SU-DHL-6 (cell line): ENCODE results near the gene ITGB5.

Source experiments
- H2AFZ ChIP-seq: fragments of 200-600 bp; sonication (generic); 2 replicates; pipeline ENCODE4 v1.6.1; 2014; ENCODE audit warnings: low read depth, mild to moderate bottlenecking, moderate library complexity, mixed read lengths, antibody characterized with exemption, low read length; ENCODE audit not compliant: severe bottlenecking
- H3F3A ChIP-seq: fragments of 200-600 bp; shearing (Covaris generic); 2 replicates; pipeline ENCODE4 v1.6.0; 2016; ENCODE audit warnings: antibody characterized with exemption, mild to moderate bottlenecking; ENCODE audit not compliant: insufficient read depth
- H3K27ac ChIP-seq: fragments of 200-600 bp; sonication (generic); 2 replicates; pipeline ENCODE4 v1.5.1; 2016; ENCODE audit warnings: low read depth, mild to moderate bottlenecking, low read length, moderate library complexity, mixed read lengths
- H3K27me3 ChIP-seq: fragments of 200-600 bp; sonication (generic), shearing (Covaris generic); 2 replicates; pipeline ENCODE4 v1.6.0; 2014; ENCODE audit warnings: mild to moderate bottlenecking, low read length
- H3K36me3 ChIP-seq: fragments of 200-600 bp; sonication (generic); 2 replicates; pipeline ENCODE4 v1.6.1; 2014; ENCODE audit warnings: mild to moderate bottlenecking, low read length, mixed read lengths
- H3K4me2 ChIP-seq: fragments of 300-600, 200-600 bp; shearing (Covaris generic), sonication (generic); 2 replicates; pipeline ENCODE4 v1.6.0; 2014; ENCODE audit warnings: low read length, low read depth, mild to moderate bottlenecking; ENCODE audit not compliant: poor library complexity, severe bottlenecking
- H3K4me3 ChIP-seq: fragments of 200-600 bp; sonication (generic); 2 replicates; pipeline ENCODE4 v1.5.1; 2014; ENCODE audit warnings: antibody characterized with exemption, low read length, mild to moderate bottlenecking, mixed read lengths; ENCODE audit not compliant: insufficient read depth, poor library complexity, severe bottlenecking
- H3K79me2 ChIP-seq: fragments of 200-600 bp; sonication (generic); 2 replicates; pipeline ENCODE4 v1.6.1; 2014; ENCODE audit warnings: mild to moderate bottlenecking, low read length, moderate library complexity; ENCODE audit not compliant: insufficient read depth
- H3K9ac ChIP-seq: fragments of 200-600 bp; sonication (generic); 2 replicates; pipeline ENCODE4 v1.7.0; 2014; ENCODE audit warnings: mild to moderate bottlenecking, low read length
- H3K9me2 ChIP-seq: fragments of 200-600 bp; sonication (generic); replicated peaks from 2 replicates; pipeline ENCODE4 v1.6.1; 2014; ENCODE audit warnings: low read length; ENCODE audit not compliant: insufficient read depth
- H3K9me3 ChIP-seq: fragments of 200-600 bp; sonication (generic); 2 replicates; pipeline ENCODE4 v1.6.1; 2014; ENCODE audit warnings: low read length, mixed read lengths; ENCODE audit not compliant: insufficient read depth
- H4K20me1 ChIP-seq: fragments of 200-600 bp; sonication (generic); 2 replicates; pipeline ENCODE4 v1.6.1; 2014; ENCODE audit warnings: low read depth, mild to moderate bottlenecking, antibody characterized with exemption, low read length, moderate library complexity, mixed read lengths
- EZH2phosphoT487 ChIP-seq: fragments of 200-600 bp; sonication (generic), shearing (Covaris generic); conservative IDR thresholded peaks from 2 replicates; pipeline ENCODE4 v1.6.1; 2018; ENCODE audit warnings: mild to moderate bottlenecking, antibody characterized with exemption, low read length, moderate library complexity, mixed read lengths
- TF ChIP-seq, protein P1 (sequence below): fragments of 200-600 bp; sonication (generic); IDR thresholded peaks from one replicate; pipeline ENCODE4 v1.5.1; 2017; ENCODE audit warnings: antibody characterized with exemption, mild to moderate bottlenecking, low read length, moderate library complexity; ENCODE audit not compliant: insufficient read depth, poor library complexity, severe bottlenecking

The ITGB5 gene

DNA sequence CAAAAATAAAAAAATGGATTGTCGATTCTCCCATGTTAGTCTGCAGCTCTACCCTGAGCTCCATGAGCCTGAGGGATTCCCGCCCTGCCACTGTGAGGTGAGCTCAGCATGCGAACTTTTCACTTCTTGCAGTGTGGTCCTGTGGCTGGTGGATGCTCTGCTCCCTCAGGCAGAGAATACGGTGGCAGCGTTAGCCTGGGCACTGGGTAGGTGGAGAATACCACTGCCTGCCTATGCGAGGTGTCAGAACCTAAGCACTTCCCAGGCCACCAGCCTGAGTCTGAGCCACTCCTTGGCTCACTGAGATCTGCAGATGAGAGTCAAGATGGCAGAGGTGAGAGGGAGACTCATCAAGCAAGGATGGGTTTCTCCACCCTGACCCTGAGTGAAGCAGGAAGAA, 70.1 kb downstream of the ITGB5 start:
- TF ChIP-seq, protein P1, sequence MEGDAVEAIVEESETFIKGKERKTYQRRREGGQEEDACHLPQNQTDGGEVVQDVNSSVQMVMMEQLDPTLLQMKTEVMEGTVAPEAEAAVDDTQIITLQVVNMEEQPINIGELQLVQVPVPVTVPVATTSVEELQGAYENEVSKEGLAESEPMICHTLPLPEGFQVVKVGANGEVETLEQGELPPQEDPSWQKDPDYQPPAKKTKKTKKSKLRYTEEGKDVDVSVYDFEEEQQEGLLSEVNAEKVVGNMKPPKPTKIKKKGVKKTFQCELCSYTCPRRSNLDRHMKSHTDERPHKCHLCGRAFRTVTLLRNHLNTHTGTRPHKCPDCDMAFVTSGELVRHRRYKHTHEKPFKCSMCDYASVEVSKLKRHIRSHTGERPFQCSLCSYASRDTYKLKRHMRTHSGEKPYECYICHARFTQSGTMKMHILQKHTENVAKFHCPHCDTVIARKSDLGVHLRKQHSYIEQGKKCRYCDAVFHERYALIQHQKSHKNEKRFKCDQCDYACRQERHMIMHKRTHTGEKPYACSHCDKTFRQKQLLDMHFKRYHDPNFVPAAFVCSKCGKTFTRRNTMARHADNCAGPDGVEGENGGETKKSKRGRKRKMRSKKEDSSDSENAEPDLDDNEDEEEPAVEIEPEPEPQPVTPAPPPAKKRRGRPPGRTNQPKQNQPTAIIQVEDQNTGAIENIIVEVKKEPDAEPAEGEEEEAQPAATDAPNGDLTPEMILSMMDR: no peak
- no peak for TF ChIP-seq EZH2phosphoT487
- H3K79me2 ChIP-seq: no peaks in the 10 kb centered on the region
- H3F3A ChIP-seq: no peaks in the 10 kb centered on the region

DNA sequence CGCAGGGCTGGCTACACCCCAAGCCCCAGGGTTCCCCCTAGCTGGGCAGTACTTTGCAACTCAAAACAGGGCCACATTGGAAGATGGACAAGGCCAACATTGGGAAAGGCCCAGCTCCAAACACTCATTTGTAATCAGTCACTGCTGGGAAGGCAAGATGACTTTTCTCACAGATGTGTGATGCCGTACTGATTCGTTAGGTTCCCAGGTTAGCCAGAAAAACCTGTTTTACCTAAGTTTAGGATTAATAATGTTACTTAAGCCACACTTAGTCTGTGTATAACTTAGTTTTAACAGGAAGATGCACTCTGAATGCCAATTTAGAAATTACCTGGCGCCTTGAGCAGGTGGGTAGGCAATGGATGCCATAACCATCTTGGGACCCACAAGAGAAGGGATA, 71.0 kb downstream of the ITGB5 start:
- no peaks in the 10 kb centered on the region for H3K9me3 ChIP-seq
- no peaks in the 10 kb centered on the region for H3K9me2 ChIP-seq
- no peaks in the 10 kb centered on the region for H4K20me1 ChIP-seq
- H3K4me3 ChIP-seq: no peak overlapping the region
- H3K4me2 ChIP-seq: no peak overlapping the region
- no peak overlapping the region for H2AFZ ChIP-seq
- H3F3A ChIP-seq: no peaks in the 10 kb centered on the region
- H3K27ac ChIP-seq: no peak overlapping the region
- TF ChIP-seq EZH2phosphoT487: no peak
- TF ChIP-seq, protein P1: no peak
- H3K9ac ChIP-seq: no peak overlapping the region
- no peaks in the 10 kb centered on the region for H3K36me3 ChIP-seq
- no peaks in the 10 kb centered on the region for H3K27me3 ChIP-seq
- no peaks in the 10 kb centered on the region for H3K79me2 ChIP-seq

More for the DNA sequence above, 70.1 kb downstream of the ITGB5 start:
- Histone ChIP-seq H3K4me2 (no peak overlapping the region), H3K9me3 (no peaks in the 10 kb centered on the region), H3K36me3 (no peaks in the 10 kb centered on the region), H2AFZ (no peak overlapping the region), H3K9me2 (no peaks in the 10 kb centered on the region), H3K27ac (no peak overlapping the region), H3K9ac (no peak overlapping the region), H3K4me3 (no peak overlapping the region), H3K27me3 (no peaks in the 10 kb centered on the region), H4K20me1 (no peaks in the 10 kb centered on the region)

DNA sequence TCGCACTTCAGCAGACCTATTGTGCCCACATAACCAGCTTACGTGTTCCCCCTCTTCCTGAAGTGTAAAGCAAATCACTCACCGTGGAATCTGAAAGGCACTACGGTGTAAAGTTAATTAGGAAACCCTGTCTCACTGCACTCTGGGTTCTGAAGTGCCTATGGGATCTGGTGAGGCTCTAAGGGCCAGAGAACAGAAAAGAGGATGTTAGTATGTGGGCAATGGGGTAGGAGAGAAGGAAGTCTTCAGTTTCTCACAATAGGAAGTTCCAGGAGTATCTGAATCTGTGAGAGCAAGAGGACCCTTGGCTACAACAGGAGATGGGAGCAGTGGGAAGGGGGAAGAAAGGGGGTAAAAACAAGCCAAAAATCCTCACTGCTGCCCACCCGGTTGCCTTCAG, 71.4 kb downstream of the ITGB5 start:
- Histone ChIP-seq H3K4me2 (no peak overlapping the region), H3K9ac (no peak overlapping the region), H3K27me3 (no peaks in the 10 kb centered on the region), H3K4me3 (no peak overlapping the region), H3K79me2 (no peaks in the 10 kb centered on the region), H3K27ac (no peak overlapping the region), H3K36me3 (no peaks in the 10 kb centered on the region), H3K9me3 (no peaks in the 10 kb centered on the region), H3F3A (no peaks in the 10 kb centered on the region), H3K9me2 (no peaks in the 10 kb centered on the region), H4K20me1 (no peaks in the 10 kb centered on the region), H2AFZ (no peak overlapping the region)
- no peak for TF ChIP-seq EZH2phosphoT487
- TF ChIP-seq, protein P1: no peak
